Measurements from ENCODE around the gene ARHGEF4. TPM values are rescaled to one million over a fixed set of nuclear protein-coding genes. Genes with fewer than 3 reads are reported as not detected.

The ARHGEF4 gene
- polyA plus RNA-seq, 3 donors, result 0.05 TPM; not detected in 2

GRCh38 chr2:131044075-131044756, 207.5 kb downstream of the ARHGEF4 start:
- H3K4me2 ChIP-seq (replicated peaks; ENCODE audit: extremely low read depth, low read length, poor library complexity, severe bottlenecking), result no peak overlapping the region
- no peak overlapping the region for H3K27ac ChIP-seq (ENCODE audit: low read depth in 1 of 2, low read length in 2 of 2)
- H3K27me3 ChIP-seq (ENCODE audit: control insufficient read depth in 2 of 2, insufficient read depth in 2 of 2, low read length in 2 of 2), result peaks cover 2 to 25% of the 10 kb centered on the region in 2 donors
- H3K9ac ChIP-seq (ENCODE audit: insufficient read depth, low read length, poor library complexity, severe bottlenecking), result no peak overlapping the region
- TF ChIP-seq CTCF (IDR thresholded peaks at IDR 0.05), result no peak
- H3K36me3 ChIP-seq (replicated peaks in 1 of 2; ENCODE audit: control insufficient read depth in 1 of 2, insufficient read depth in 2 of 2, low read length in 2 of 2), result peaks cover 20 to 31% of the 10 kb centered on the region in 2 donors
- H3K4me1 ChIP-seq (ENCODE audit: control insufficient read depth in 1 of 2, insufficient read depth in 2 of 2, low read length in 2 of 2), result no peaks in the 10 kb centered on the region
- 94% methylated on average over 24 of the region's 24 CpGs for whole genome bisulfite sequencing (ENCODE audit: insufficient coverage)
- no peak for DNase-seq
- intact Hi-C loops (cut with micrococcal nuclease), result no loop called here
- H2AFZ ChIP-seq (ENCODE audit: insufficient read depth, low read depth, low read length, poor library complexity, severe bottlenecking), result no peak overlapping the region
- Mint-ChIP-seq H3K27me3 (ENCODE audit: low read depth in 3 of 3) (peaks cover 25 to 34% (median 34%) of the 10 kb centered on the region in 3 donors), H3K4me3 (no peak overlapping the region), H3K4me1 (no peaks in the 10 kb centered on the region), H3K27ac (no peak overlapping the region), H3K9me3 (peaks cover 0 to 2% (median 0%) of the 10 kb centered on the region in 7 donors), H3K36me3 (peaks cover 25 to 28% of the 10 kb centered on the region in 2 donors)
- H3K9me3 ChIP-seq (replicated peaks in 1 of 2; ENCODE audit: control insufficient read depth in 1 of 2, insufficient read depth in 1 of 2, low read length in 2 of 2), result no peaks in the 10 kb centered on the region
- H4K20me1 ChIP-seq (ENCODE audit: insufficient read depth, low read length), result peaks cover 9% of the 10 kb centered on the region
- no peak overlapping the region for H3K4me3 ChIP-seq (replicated peaks in 1 of 3; ENCODE audit: low read depth in 2 of 3, low read length in 3 of 3)
- no peaks in the 10 kb centered on the region for H3K79me2 ChIP-seq (ENCODE audit: insufficient read depth, low read length)

GRCh38 chr2:131044757-131045150, 208.0 kb downstream of the ARHGEF4 start:
- Histone ChIP-seq H3K79me2 (ENCODE audit: insufficient read depth, low read length) (no peaks in the 10 kb centered on the region), H3K4me1 (ENCODE audit: control insufficient read depth in 1 of 2, insufficient read depth in 2 of 2, low read length in 2 of 2) (no peaks in the 10 kb centered on the region), H3K9me3 (replicated peaks in 1 of 2; ENCODE audit: control insufficient read depth in 1 of 2, insufficient read depth in 1 of 2, low read length in 2 of 2) (no peaks in the 10 kb centered on the region), H3K27ac (ENCODE audit: low read depth in 1 of 2, low read length in 2 of 2) (no peak overlapping the region), H3K4me2 (replicated peaks; ENCODE audit: extremely low read depth, low read length, poor library complexity, severe bottlenecking) (no peak overlapping the region), H3K36me3 (replicated peaks in 1 of 2; ENCODE audit: control insufficient read depth in 1 of 2, insufficient read depth in 2 of 2, low read length in 2 of 2) (peaks cover 26 to 36% of the 10 kb centered on the region in 2 donors), H4K20me1 (ENCODE audit: insufficient read depth, low read length) (peaks cover 9% of the 10 kb centered on the region), H3K4me3 (replicated peaks in 1 of 3; ENCODE audit: low read depth in 2 of 3, low read length in 3 of 3) (no peak overlapping the region), H3K27me3 (ENCODE audit: control insufficient read depth in 2 of 2, insufficient read depth in 2 of 2, low read length in 2 of 2) (peaks cover 2 to 20% of the 10 kb centered on the region in 2 donors), H2AFZ (ENCODE audit: insufficient read depth, low read depth, low read length, poor library complexity, severe bottlenecking) (no peak overlapping the region), H3K9ac (ENCODE audit: insufficient read depth, low read length, poor library complexity, severe bottlenecking) (no peak overlapping the region)
- intact Hi-C loops (cut with micrococcal nuclease), result no loop called here
- no peak overlapping the region for H3K4me3 Mint-ChIP-seq
- DNase-seq, result no peak
- no peaks in the 10 kb centered on the region for H3K4me1 Mint-ChIP-seq
- 91% methylated on average over 7 of the region's 11 CpGs for WGBS (ENCODE audit: insufficient coverage)
- H3K27me3 Mint-ChIP-seq (ENCODE audit: low read depth in 3 of 3), result peaks cover 20 to 30% (median 28%) of the 10 kb centered on the region in 3 donors
- H3K27ac Mint-ChIP-seq, result no peak overlapping the region
- peaks cover 31 to 34% of the 10 kb centered on the region in 2 donors for H3K36me3 Mint-ChIP-seq
- H3K9me3 Mint-ChIP-seq, result peaks cover 0 to 2% (median 0%) of the 10 kb centered on the region in 7 donors
- TF ChIP-seq CTCF (IDR thresholded peaks at IDR 0.05), result no peak

All from CD14-positive monocyte (primary cell).